Heart right ventricle (tissue), 16 donors: ENCODE measurements around the gene PCNA. TPM values are rescaled to one million over a fixed set of nuclear protein-coding genes. Genes with fewer than 3 reads are reported as not detected.

Experiments used
- ATAC-seq, 8 donors: fragments of 200-7000 bp; cut with Tn5 transposase; one replicate each; pipeline ENCODE4 v1.9.1; 2020; ENCODE audit warnings: mild to moderate bottlenecking in 8 of 8, moderate library complexity in 8 of 8, moderate number of reproducible peaks in 1 of 8
- DNase-seq, 2 donors: peaks; one replicate each; pipeline ENCODE4 v3.0.0-alpha.2; 2020
- H3K27ac ChIP-seq, 10 donors: fragments of 200-600 bp; sonication (generic) in 2 of 10; one replicate each; pipeline versions ENCODE4 v1.5.0 to v1.8.0; 2020 to 2022; ENCODE audit warnings: mild to moderate bottlenecking in 3 of 10
- H3K27me3 ChIP-seq, 7 donors: fragments of 200-600 bp; one replicate each; pipeline ENCODE4 v1.8.0; 2021 to 2022; ENCODE audit warnings: mild to moderate bottlenecking in 2 of 7
- H3K36me3 ChIP-seq, 9 donors: fragments of 200-600 bp; sonication (generic) in 1 of 9; one replicate each; pipeline versions ENCODE4 v1.5.0 to v1.8.0; 2020 to 2022; ENCODE audit warnings: mild to moderate bottlenecking in 2 of 9
- H3K4me1 ChIP-seq, 9 donors: fragments of 200-600 bp; sonication (generic) in 1 of 9; one replicate each; pipeline versions ENCODE4 v1.5.0 to v1.8.0; 2020 to 2022; ENCODE audit warnings: mild to moderate bottlenecking in 4 of 9
- H3K4me3 ChIP-seq, 10 donors: fragments of 200-600 bp; sonication (generic) in 2 of 10; one replicate each; pipeline versions ENCODE4 v1.5.0 to v1.8.0; 2020 to 2022; ENCODE audit warnings: mild to moderate bottlenecking in 7 of 10, moderate library complexity in 2 of 10
- H3K9me3 ChIP-seq, 11 donors: fragments of 200-600 bp in 10 of 11; sonication (generic) in 2 of 11; one replicate each; pipeline versions ENCODE4 v1.5.0 to v1.8.0; 2013 to 2022; ENCODE audit warnings: mild to moderate bottlenecking in 2 of 11, control low read depth in 1 of 11, moderate library complexity in 1 of 11
- CTCF ChIP-seq, 9 donors: fragments of 200-600 bp; sonication (generic) in 2 of 9; IDR thresholded peaks; one replicate each; pipeline versions ENCODE4 v1.5.0 to v1.8.0; 2021 to 2022; ENCODE audit warnings: antibody characterized with exemption in 9 of 9, mild to moderate bottlenecking in 5 of 9, moderate library complexity in 1 of 9
- WGBS, 2 donors: extraction: QIAGEN DNeasy Blood & Tissue Kit; methylation state at CpG; one replicate each; pipeline ENCODE4 v1.1.7; 2013; ENCODE audit warnings: inconsistent platforms in 1 of 2; 5-methylcytosine and 5-hydroxymethylcytosine counted together
- intact Hi-C, 10 donors: fragments of 100-400 bp; cut with DNase I; formaldehyde crosslinking; loops; one replicate each; pipeline versions ENCODE4 v1.11.1 to v1.14.2; 2022
- polyA plus RNA-seq, 2 donors: library from polyadenylated mRNA; stranded (reverse); fragments of 200-250 nt; gene quantifications; one replicate each; pipeline ENCODE4 v1.2.3, GENCODE V29; 2013
- total RNA-seq, 10 donors: library from RNA; stranded (reverse); fragmentation: NEBNext Ultra II Directional in 3 of 10; extraction: Animal tissue kit (Norgen Biotek cat#: 25700) in 3 of 10; gene quantifications; one replicate each; pipeline versions ENCODE4 v1.2.1 to v1.2.4, GENCODE V29; 2021 to 2023
- donor health status: Arrhythmogenic right ventricular cardiomyopathy.
- donor health status: ischemic (EF 13 %, LVEDD 7.1; RV severe dilation, severe dysfunction).
- donor health status: healthy with polysubstance abuse.
- donor health status: DM: no; HTN: yes; CAD: no.
- donor health status: DM: no; HTN: no; CAD: no.
- donor health status: ischemic (EF 25% LVEDD 6.9; RV normal size, moderate dysfunction).
- donor health status: ischemic (EF 25% LVEDD 5.7; RV mildly dilated, moderate dysfunction).
- donor health status: healthy.
- donor health status: DM: yes; HTN: yes; CAD: no.
- donor health status: Ischemic cardiomyopathy.
- donor health status: ischemic (EF 35%, LVEDD 5.7; RV mildly dilated, moderate dysfunction).
- donor health status: nonischemic (EF 11% LVEDD 7.7; RV severe dilation, severe dysfunction).
- donor health status: DM: yes; HTN: yes; CAD: no.
- donor health status: PGD.
- donor health status: ischemic (EF 29% LVEDD 5.4; RV normal size, mild dysfunction).
- donor health status: nonischemic (EF 23%, LVEDD 6.1; RV moderate dilation, normal function).

Gene PCNA
- total and polyA plus RNA-seq, 12 donors = 11.6 to 39.1 (median 21.4) TPM

GRCh38 chr20:5091902-5092301 is 27.9 kb downstream of the PCNA start:
- 90 to 93% methylated on average over 6 of the region's 6 CpGs for WGBS, 2 donors
- H3K9me3 ChIP-seq = no peaks in the 10 kb centered on the region
- ATAC-seq = no peak
- no peak for TF ChIP-seq CTCF (IDR thresholded peaks at IDR 0.05)
- no peak overlapping the region for H3K4me3 ChIP-seq
- H3K27ac ChIP-seq = no peak overlapping the region
- no peak for DNase-seq
- H3K36me3 ChIP-seq = peaks cover 0 to 29% (median 3%) of the 10 kb centered on the region in 9 donors
- no peaks in the 10 kb centered on the region for H3K27me3 ChIP-seq
- peaks cover 0 to 22% (median 5%) of the 10 kb centered on the region in 9 donors for H3K4me1 ChIP-seq
- intact Hi-C loops = loop anchor here in 4 of 10 donors (1.0 to 10.0 kb wide), 3 partner anchors 26 to 137 kb away; partner anchors contain the start of gene SLC23A2 (in 1 of the 4)

GRCh38 chr20:5090191-5090590 is 29.6 kb downstream of the PCNA start:
- peak overlapping the region in 6 of 10 donors; percentile 28 to 95 (median 52) for H3K27ac ChIP-seq
- peak in 1 of 2 donors; percentile 23 for DNase-seq
- H3K4me3 ChIP-seq = no peak overlapping the region
- peaks cover 0 to 20% (median 0%) of the 10 kb centered on the region in 9 donors for H3K36me3 ChIP-seq
- H3K4me1 ChIP-seq = peaks cover 0 to 30% (median 5%) of the 10 kb centered on the region in 9 donors
- intact Hi-C loops = loop anchor here in 3 of 10 donors (10.0 kb wide), 2 partner anchors 85 to 135 kb away; partner anchors contain the start of gene SLC23A2 (in 1 of the 3)
- no peak for TF ChIP-seq CTCF (IDR thresholded peaks at IDR 0.05)
- ATAC-seq = peak; percentile 64 to 85 (median 74)
- no peaks in the 10 kb centered on the region for H3K27me3 ChIP-seq
- WGBS, 2 donors = 63 to 76% methylated on average over 4 of the region's 4 CpGs
- no peaks in the 10 kb centered on the region for H3K9me3 ChIP-seq

GRCh38 chr20:5088688-5089087 is 31.1 kb downstream of the PCNA start:
- no peaks in the 10 kb centered on the region for H3K27me3 ChIP-seq
- no peaks in the 10 kb centered on the region for H3K9me3 ChIP-seq
- 86 to 93% methylated on average over 3 of the region's 3 CpGs for WGBS, 2 donors
- no peak for DNase-seq
- intact Hi-C loops = loop anchor here in 1 of 10 donors (10.0 kb wide), 1 partner anchor 84 kb away; the partner anchor contains the start of gene SLC23A2
- ATAC-seq = no peak
- peak overlapping the region in 1 of 10 donors; percentile 95 for H3K27ac ChIP-seq
- TF ChIP-seq CTCF (IDR thresholded peaks at IDR 0.05) = no peak
- H3K4me3 ChIP-seq = no peak overlapping the region
- peaks cover 0 to 38% (median 5%) of the 10 kb centered on the region in 9 donors for H3K4me1 ChIP-seq
- H3K36me3 ChIP-seq = peaks cover 0 to 20% (median 0%) of the 10 kb centered on the region in 9 donors

- intact Hi-C loops = loop anchor here in 1 of 10 donors (10.0 kb wide), 1 partner anchor 81 kb away; the partner anchor contains the start of gene SLC23A2
- H3K27me3 ChIP-seq = no peaks in the 10 kb centered on the region
- H3K36me3 ChIP-seq = no peaks in the 10 kb centered on the region
- DNase-seq (peak in 1 of 2 donors; percentile 19), ATAC-seq (peak in 2 of 8 donors; percentile 40 to 43)
- no peaks in the 10 kb centered on the region for H3K9me3 ChIP-seq
- 61 to 65% methylated on average over 4 of the region's 4 CpGs for WGBS, 2 donors
- no peak overlapping the region for H3K4me3 ChIP-seq
- no peak for TF ChIP-seq CTCF (IDR thresholded peaks at IDR 0.05)
- H3K4me1 ChIP-seq = peaks cover 0 to 50% (median 5%) of the 10 kb centered on the region in 9 donors
- peak overlapping the region in 1 of 10 donors; percentile 85 for H3K27ac ChIP-seq
These were observed 34.4 kb downstream of the PCNA start for GRCh38 chr20:5085380-5085779.
